Activated naive CD4-positive, alpha-beta T cell treated with anti-CD3 and anti-CD28 coated beads, Interleukin-2, amount 50 U/mL, for 24 hours (primary cell): ENCODE data around the gene UCP3.

Source experiments
- H3K27ac Mint-ChIP-seq: one replicate; pipeline ENCODE4 v1.8.0; 2021; ENCODE audit warnings: mild to moderate bottlenecking, mixed read lengths
- H3K27me3 Mint-ChIP-seq: one replicate; pipeline ENCODE4 v1.8.0; 2021; ENCODE audit warnings: mixed read lengths
- H3K36me3 Mint-ChIP-seq: one replicate; pipeline ENCODE4 v1.8.0; 2021; ENCODE audit warnings: mixed read lengths
- H3K4me1 Mint-ChIP-seq: one replicate; pipeline ENCODE4 v1.8.0; 2021; ENCODE audit warnings: mixed read lengths
- H3K4me3 Mint-ChIP-seq: one replicate; pipeline ENCODE4 v1.8.0; 2021; ENCODE audit warnings: mild to moderate bottlenecking, mixed read lengths
- H3K9me3 Mint-ChIP-seq: one replicate; pipeline ENCODE4 v1.8.0; 2021; ENCODE audit warnings: mixed read lengths

UCP3 gene

DNA sequence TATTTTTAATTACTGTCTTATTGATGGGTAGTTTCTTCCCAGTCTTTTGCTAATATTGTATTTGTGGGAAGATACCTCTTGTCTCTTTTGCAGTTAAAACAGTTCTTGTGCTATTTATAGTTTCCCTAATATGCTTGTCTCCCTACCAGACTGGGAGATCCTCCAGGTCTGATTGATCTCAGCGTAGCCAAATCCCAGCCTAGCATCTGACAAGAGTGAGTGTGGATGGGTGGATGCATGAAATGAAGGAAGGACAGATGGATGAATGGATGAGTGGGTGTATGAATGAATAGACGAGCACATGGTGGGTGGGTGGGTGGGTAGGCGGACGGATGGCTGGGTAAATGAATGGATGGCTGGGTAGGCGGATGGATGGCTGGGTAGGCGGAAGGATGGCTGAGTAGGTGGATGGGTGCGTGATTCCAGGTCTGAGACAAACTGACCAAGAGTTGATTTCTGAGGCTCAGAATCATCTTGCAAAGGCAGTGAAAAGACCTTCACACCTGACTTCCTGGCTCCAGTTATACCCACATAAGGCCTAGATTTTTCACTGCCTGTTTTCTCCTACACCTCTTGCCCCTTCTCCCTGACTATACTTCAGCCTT lies 46.7 kb downstream of the UCP3 start:
- no peak overlapping the region for H3K4me3 Mint-ChIP-seq
- peaks cover 21% of the 10 kb centered on the region for H3K4me1 Mint-ChIP-seq
- H3K9me3 Mint-ChIP-seq, result no peaks in the 10 kb centered on the region
- H3K27ac Mint-ChIP-seq, result no peak overlapping the region
- H3K36me3 Mint-ChIP-seq, result no peaks in the 10 kb centered on the region
- H3K27me3 Mint-ChIP-seq, result no peaks in the 10 kb centered on the region

GRCh38 chr11:73961321-73961720 lies 47.6 kb downstream of the UCP3 start:
- peaks cover 21% of the 10 kb centered on the region for H3K4me1 Mint-ChIP-seq
- no peaks in the 10 kb centered on the region for H3K9me3 Mint-ChIP-seq
- no peak overlapping the region for H3K4me3 Mint-ChIP-seq
- H3K36me3 Mint-ChIP-seq, result no peaks in the 10 kb centered on the region
- H3K27ac Mint-ChIP-seq, result no peak overlapping the region
- H3K27me3 Mint-ChIP-seq, result peaks cover 2% of the 10 kb centered on the region

DNA sequence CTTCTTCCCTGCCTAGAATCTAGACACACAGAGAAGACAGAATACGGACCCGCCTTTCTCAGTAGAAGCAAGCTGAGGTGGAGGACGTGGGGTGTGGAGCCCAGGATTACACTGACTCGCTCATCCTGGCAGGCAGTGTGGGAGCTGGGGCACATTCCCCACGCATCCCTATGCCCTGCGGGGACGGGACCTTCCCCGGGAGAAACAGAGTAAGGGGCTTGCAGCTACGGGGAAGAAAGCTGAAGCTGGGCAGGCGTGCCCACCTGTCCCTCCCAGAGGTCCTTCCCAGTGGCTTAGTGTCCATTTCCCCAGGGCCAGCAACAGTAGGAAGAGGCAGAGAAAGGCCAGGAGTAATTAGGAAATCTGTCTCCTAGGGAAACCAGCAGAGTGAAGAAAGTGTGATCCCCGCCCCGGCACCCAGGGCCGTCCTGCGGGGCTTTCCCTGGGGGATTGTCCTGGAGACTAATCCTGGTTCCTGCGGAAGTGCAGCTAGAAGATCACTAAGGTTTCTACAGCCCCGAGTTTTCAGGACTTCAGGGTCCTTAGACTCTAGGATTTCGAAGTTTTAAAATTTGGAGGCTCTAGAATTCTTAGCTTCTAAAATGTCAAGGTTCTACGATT lies 50.3 kb downstream of the UCP3 start:
- H3K27ac Mint-ChIP-seq, result no peak overlapping the region
- H3K4me1 Mint-ChIP-seq, result no peaks in the 10 kb centered on the region
- no peaks in the 10 kb centered on the region for H3K9me3 Mint-ChIP-seq
- H3K36me3 Mint-ChIP-seq, result no peaks in the 10 kb centered on the region
- peaks cover 2% of the 10 kb centered on the region for H3K27me3 Mint-ChIP-seq
- H3K4me3 Mint-ChIP-seq, result no peak overlapping the region

GRCh38 chr11:73957654-73958361 lies 51.1 kb downstream of the UCP3 start:
- Mint-ChIP-seq H3K4me1 (no peaks in the 10 kb centered on the region), H3K36me3 (no peaks in the 10 kb centered on the region), H3K27ac (no peak overlapping the region), H3K27me3 (peaks cover 2% of the 10 kb centered on the region), H3K9me3 (no peaks in the 10 kb centered on the region), H3K4me3 (no peak overlapping the region)

GRCh38 chr11:73956876-73957653 lies 51.8 kb downstream of the UCP3 start:
- peaks cover 2% of the 10 kb centered on the region for H3K27me3 Mint-ChIP-seq
- no peaks in the 10 kb centered on the region for H3K4me1 Mint-ChIP-seq
- no peaks in the 10 kb centered on the region for H3K36me3 Mint-ChIP-seq
- no peaks in the 10 kb centered on the region for H3K9me3 Mint-ChIP-seq
- no peak overlapping the region for H3K4me3 Mint-ChIP-seq
- H3K27ac Mint-ChIP-seq, result no peak overlapping the region

DNA sequence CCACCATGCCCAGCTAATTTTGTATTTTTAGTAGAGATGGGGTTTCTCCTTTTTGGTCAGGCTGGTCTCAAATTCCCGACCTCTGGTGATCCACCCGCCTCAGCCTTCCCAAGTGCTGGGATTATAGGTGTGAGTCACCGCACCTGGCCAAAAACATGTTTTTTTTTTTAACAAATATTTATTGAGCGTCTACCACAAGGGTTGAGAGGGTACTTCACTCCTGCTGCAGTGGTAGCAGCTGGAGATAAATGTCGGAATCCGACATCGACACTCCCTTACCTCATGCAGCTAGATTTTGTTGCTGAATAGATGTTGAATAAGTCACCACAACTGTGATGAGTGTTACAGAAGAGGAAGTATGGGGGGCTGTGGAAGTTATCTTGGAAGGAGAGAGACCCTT lies 57.1 kb downstream of the UCP3 start:
- H3K36me3 Mint-ChIP-seq, result no peaks in the 10 kb centered on the region
- H3K4me3 Mint-ChIP-seq, result no peak overlapping the region
- peaks cover 2% of the 10 kb centered on the region for H3K27me3 Mint-ChIP-seq
- H3K4me1 Mint-ChIP-seq, result no peaks in the 10 kb centered on the region
- H3K9me3 Mint-ChIP-seq, result no peaks in the 10 kb centered on the region
- no peak overlapping the region for H3K27ac Mint-ChIP-seq

DNA sequence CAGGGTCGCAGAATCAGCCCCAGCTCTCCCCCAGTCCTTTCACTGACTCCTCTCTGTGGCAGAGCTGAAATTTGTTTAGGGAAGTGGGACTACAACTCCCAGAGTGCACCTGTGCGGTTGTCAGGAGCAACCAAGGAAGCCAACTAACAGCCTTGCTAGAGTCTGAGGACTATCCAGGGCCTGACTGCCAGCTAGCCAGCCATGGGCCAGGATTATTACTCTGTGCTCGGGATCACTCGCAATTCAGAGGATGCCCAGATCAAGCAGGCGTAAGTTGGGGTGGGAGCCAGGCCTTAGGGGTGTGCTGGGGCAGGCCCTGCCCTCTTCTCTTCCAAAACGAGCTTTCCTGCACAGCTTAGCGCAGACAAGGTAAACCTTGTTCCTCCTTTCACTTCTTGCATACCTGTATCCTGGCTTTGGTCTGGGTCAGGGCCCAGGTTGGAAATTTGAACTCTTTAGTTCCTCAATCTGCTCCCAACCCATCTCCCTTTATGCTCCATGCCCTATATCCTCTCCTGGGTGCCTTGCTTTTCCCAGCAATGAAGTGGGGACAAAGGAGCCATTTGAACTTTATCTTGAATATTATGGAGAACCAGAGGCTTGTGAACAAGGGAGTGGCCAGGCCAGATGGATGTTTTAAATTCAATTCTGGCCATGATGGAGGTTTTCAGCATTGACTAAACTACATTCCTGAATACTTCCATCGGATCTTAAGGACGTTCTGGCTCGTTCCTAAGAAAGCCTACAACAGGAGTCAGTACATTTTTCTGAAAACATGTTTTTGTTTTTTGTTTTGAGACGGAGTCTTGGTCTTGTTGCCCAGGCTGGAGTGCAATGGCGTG lies 57.8 kb downstream of the UCP3 start, which contains the start of gene DNAJB13:
TSS of gene DNAJB13 (plus strand) at position 158 of the 842 bp plus-strand sequence. CDS start at position 202, 44 bp downstream.
- no peaks in the 10 kb centered on the region for H3K4me1 Mint-ChIP-seq
- no peaks in the 10 kb centered on the region for H3K9me3 Mint-ChIP-seq
- no peak within 1 kb of the TSS for H3K27ac Mint-ChIP-seq
- H3K4me3 Mint-ChIP-seq, result no peak within 1 kb of the TSS
- no peaks in the 10 kb centered on the region for H3K36me3 Mint-ChIP-seq
- H3K27me3 Mint-ChIP-seq, result no peaks in the 10 kb centered on the region
